ENCODE data around the gene ODF4.

GRCh38 chr17:8312251-8312650 lies 27.4 kb upstream of the ODF4 start:
- no peak for TF ChIP-seq CTCF (IDR thresholded peaks at IDR 0.05 in 4 of 5, conservative IDR thresholded peaks at IDR 0.05 in 1 of 5)
- no peak for TF ChIP-seq POLR2A (IDR thresholded peaks at IDR 0.05)

Measured in gastrocnemius medialis (tissue), 4 donors.